ENCODE results near the gene TSHZ3. TPM values are rescaled to one million over a fixed set of nuclear protein-coding genes. Genes with fewer than 3 reads are reported as not detected.
A peak's percentile ranks its signal among the peaks of the same experiment; 100 is the strongest.

Gene TSHZ3
- total and polyA plus RNA-seq, 2 experiments from 2014 or later, result 19.6 to 24.0 TPM

DNA sequence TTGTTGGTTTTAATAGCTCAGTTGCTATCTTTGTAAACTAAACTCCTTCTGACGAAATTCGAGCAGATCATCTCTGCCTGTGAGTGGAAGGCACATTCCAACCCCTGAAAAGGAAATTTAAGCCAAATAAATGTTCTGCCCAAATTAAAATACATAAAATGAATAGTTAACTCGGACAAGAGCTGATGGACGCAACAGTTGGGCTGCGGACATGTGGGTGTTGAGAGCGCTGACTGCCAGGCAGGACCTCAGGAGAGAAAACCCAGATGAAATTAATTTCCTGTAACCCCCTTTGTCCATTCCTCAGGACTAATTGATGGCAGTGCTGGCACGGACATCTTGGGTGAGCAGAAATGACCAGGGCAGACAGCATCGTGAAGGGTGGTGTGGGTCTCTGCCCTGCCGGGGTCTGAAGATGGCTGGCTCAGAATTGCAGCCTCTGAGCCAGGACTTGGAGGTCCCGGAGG is 86.5 kb downstream of the TSHZ3 start:
- Histone ChIP-seq H3K79me2 (ENCODE audit: insufficient read depth) (no peaks in the 10 kb centered on the region), H3K27ac (no peak overlapping the region), H3K27me3 (replicated peaks; ENCODE audit: insufficient read depth) (no peaks in the 10 kb centered on the region), H4K20me1 (ENCODE audit: insufficient read depth) (no peaks in the 10 kb centered on the region), H2AFZ (no peak overlapping the region), H3K9me3 (ENCODE audit: low read depth) (no peaks in the 10 kb centered on the region), H3K4me2 (ENCODE audit: unreplicated experiment) (no peak overlapping the region), H3F3A (ENCODE audit: insufficient read depth) (no peaks in the 10 kb centered on the region), H3K36me3 (ENCODE audit: low read depth) (no peaks in the 10 kb centered on the region), H3K9me2 (ENCODE audit: insufficient read depth) (no peaks in the 10 kb centered on the region), H3K4me1 (ENCODE audit: insufficient read depth) (peaks cover 15% of the 10 kb centered on the region), H3K9ac (no peak overlapping the region), H3K4me3 (no peak overlapping the region)
- DNase-seq, result no peak
- WGBS, 2 experiments (ENCODE audit: low coverage in 1 of 2, low lambda C conversion rate in 2 of 2, missing lambda C conversion rate in 2 of 2), result 75 to 76% methylated on average over 10 of the region's 10 CpGs
- no peak for TF ChIP-seq EZH2 (IDR thresholded peaks at IDR 0.05; ENCODE audit: insufficient read depth, poor library complexity, severe bottlenecking)
- TF ChIP-seq EZH2phosphoT487 (IDR thresholded peaks at IDR 0.05; ENCODE audit: insufficient read depth, low read depth), result no peak
- in situ Hi-C loops (cut with MboI), result no loop called here

DNA sequence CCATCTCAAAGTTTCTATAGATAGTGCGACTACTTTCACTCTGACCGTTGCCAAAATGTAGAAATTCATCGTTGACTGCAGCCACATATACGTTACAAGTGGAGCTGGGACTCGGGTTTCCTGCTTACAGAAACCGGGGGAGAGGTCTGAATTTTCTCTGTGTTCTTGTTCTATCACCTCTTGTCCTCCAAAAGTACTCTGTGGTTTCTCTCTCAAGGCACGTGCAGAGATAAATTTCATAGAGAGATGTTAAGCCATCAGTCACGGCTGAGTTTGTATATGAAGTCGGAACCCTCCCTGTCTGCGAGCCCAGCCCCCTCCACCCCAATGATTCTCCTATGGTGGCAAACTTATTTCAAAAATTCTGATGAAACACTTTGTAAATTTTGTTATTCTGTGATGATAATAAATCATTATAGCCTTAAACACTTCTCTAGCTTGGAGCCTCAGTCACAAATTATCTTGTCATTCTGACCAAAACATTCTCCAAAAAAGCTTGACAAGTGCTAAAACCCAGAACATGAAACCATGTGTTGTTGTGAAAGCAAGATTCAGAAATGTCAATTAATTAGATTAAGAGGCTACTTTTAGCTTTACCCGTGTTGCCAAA is 87.5 kb downstream of the TSHZ3 start:
- H3K9me2 ChIP-seq (ENCODE audit: insufficient read depth), result no peaks in the 10 kb centered on the region
- H3K79me2 ChIP-seq (ENCODE audit: insufficient read depth), result no peaks in the 10 kb centered on the region
- H3K9me3 ChIP-seq (ENCODE audit: low read depth), result no peaks in the 10 kb centered on the region
- H3K4me2 ChIP-seq (ENCODE audit: unreplicated experiment), result peak overlapping the region; percentile 19
- TF ChIP-seq EZH2 (IDR thresholded peaks at IDR 0.05; ENCODE audit: insufficient read depth, poor library complexity, severe bottlenecking), result no peak
- TF ChIP-seq EZH2phosphoT487 (IDR thresholded peaks at IDR 0.05; ENCODE audit: insufficient read depth, low read depth), result no peak
- peaks cover 15% of the 10 kb centered on the region for H3K4me1 ChIP-seq (ENCODE audit: insufficient read depth)
- no peak overlapping the region for H3K27ac ChIP-seq
- H4K20me1 ChIP-seq (ENCODE audit: insufficient read depth), result no peaks in the 10 kb centered on the region
- H3F3A ChIP-seq (ENCODE audit: insufficient read depth), result no peaks in the 10 kb centered on the region
- H3K9ac ChIP-seq, result no peak overlapping the region
- H2AFZ ChIP-seq, result peak overlapping the region; percentile 3; the same call in 1 of the 2 replicates
- no peaks in the 10 kb centered on the region for H3K36me3 ChIP-seq (ENCODE audit: low read depth)
- in situ Hi-C loops (cut with MboI), result no loop called here
- H3K4me3 ChIP-seq, result no peak overlapping the region
- no peaks in the 10 kb centered on the region for H3K27me3 ChIP-seq (replicated peaks; ENCODE audit: insufficient read depth)
- WGBS, 2 experiments (ENCODE audit: low coverage in 1 of 2, low lambda C conversion rate in 2 of 2, missing lambda C conversion rate in 2 of 2), result 42 to 52% methylated on average over 11 of the region's 11 CpGs
- DNase-seq, result no peak

- no peaks in the 10 kb centered on the region for H4K20me1 ChIP-seq (ENCODE audit: insufficient read depth)
- no peaks in the 10 kb centered on the region for H3K27me3 ChIP-seq (replicated peaks; ENCODE audit: insufficient read depth)
- peak overlapping the region; percentile 3; the same call in 1 of the 2 replicates for H2AFZ ChIP-seq
- in situ Hi-C loops (cut with MboI), result no loop called here
- H3K9me2 ChIP-seq (ENCODE audit: insufficient read depth), result no peaks in the 10 kb centered on the region
- DNase-seq, result no peak
- H3K36me3 ChIP-seq (ENCODE audit: low read depth), result no peaks in the 10 kb centered on the region
- peak overlapping the region; percentile 19 for H3K4me2 ChIP-seq (ENCODE audit: unreplicated experiment)
- no peak overlapping the region for H3K4me3 ChIP-seq
- WGBS, 2 experiments (ENCODE audit: low coverage in 1 of 2, low lambda C conversion rate in 2 of 2, missing lambda C conversion rate in 2 of 2), result 43 to 46% methylated on average over 3 of the region's 3 CpGs
- no peaks in the 10 kb centered on the region for H3F3A ChIP-seq (ENCODE audit: insufficient read depth)
- no peak overlapping the region for H3K9ac ChIP-seq
- H3K27ac ChIP-seq, result no peak overlapping the region
- no peaks in the 10 kb centered on the region for H3K79me2 ChIP-seq (ENCODE audit: insufficient read depth)
- H3K4me1 ChIP-seq (ENCODE audit: insufficient read depth), result peaks cover 15% of the 10 kb centered on the region
- TF ChIP-seq EZH2 (IDR thresholded peaks at IDR 0.05; ENCODE audit: insufficient read depth, poor library complexity, severe bottlenecking) (no peak), EZH2phosphoT487 (IDR thresholded peaks at IDR 0.05; ENCODE audit: insufficient read depth, low read depth) (no peak)
- H3K9me3 ChIP-seq (ENCODE audit: low read depth), result no peaks in the 10 kb centered on the region
These were observed 88.1 kb downstream of the TSHZ3 start for GRCh38 chr19:31261019-31261602.

- no peaks in the 10 kb centered on the region for H3K27me3 ChIP-seq (replicated peaks; ENCODE audit: insufficient read depth)
- no peaks in the 10 kb centered on the region for H4K20me1 ChIP-seq (ENCODE audit: insufficient read depth)
- no peak for TF ChIP-seq EZH2 (IDR thresholded peaks at IDR 0.05; ENCODE audit: insufficient read depth, poor library complexity, severe bottlenecking)
- no peak for TF ChIP-seq EZH2phosphoT487 (IDR thresholded peaks at IDR 0.05; ENCODE audit: insufficient read depth, low read depth)
- in situ Hi-C loops (cut with MboI), result no loop called here
- no peaks in the 10 kb centered on the region for H3F3A ChIP-seq (ENCODE audit: insufficient read depth)
- H3K9ac ChIP-seq, result no peak overlapping the region
- H3K27ac ChIP-seq, result no peak overlapping the region
- no peak overlapping the region for H3K4me2 ChIP-seq (ENCODE audit: unreplicated experiment)
- peaks cover 15% of the 10 kb centered on the region for H3K4me1 ChIP-seq (ENCODE audit: insufficient read depth)
- DNase-seq, result no peak
- H3K36me3 ChIP-seq (ENCODE audit: low read depth), result no peaks in the 10 kb centered on the region
- 87 to 93% methylated on average over 7 of the region's 7 CpGs for WGBS, 2 experiments (ENCODE audit: low coverage in 1 of 2, low lambda C conversion rate in 2 of 2, missing lambda C conversion rate in 2 of 2)
- no peaks in the 10 kb centered on the region for H3K9me2 ChIP-seq (ENCODE audit: insufficient read depth)
- H3K79me2 ChIP-seq (ENCODE audit: insufficient read depth), result no peaks in the 10 kb centered on the region
- no peak overlapping the region for H2AFZ ChIP-seq
- H3K9me3 ChIP-seq (ENCODE audit: low read depth), result no peaks in the 10 kb centered on the region
- no peak overlapping the region for H3K4me3 ChIP-seq
These were observed 88.9 kb downstream of the TSHZ3 start for GRCh38 chr19:31260171-31260933.

All from GM23248 (cell line).